ENCODE results near the gene KRT23.
A peak's percentile ranks its signal among the peaks of the same experiment; 100 is the strongest.

KRT23 gene

GRCh38 chr17:40873801-40874200, 63.6 kb downstream of the KRT23 start:
- no peak for DNase-seq (ENCODE audit: extremely low read depth, insufficient read length)
- no peak for TF ChIP-seq CTCF (IDR thresholded peaks at IDR 0.05; ENCODE audit: insufficient read depth, low read length, poor library complexity, severe bottlenecking)
- no peak overlapping the region for H3K4me3 ChIP-seq (replicated peaks; ENCODE audit: low read depth, low read length)
- H3K27me3 ChIP-seq (replicated peaks; ENCODE audit: control insufficient read depth, insufficient read depth, low read length): 0 out of 2 replicates have a peak, but pooled peaks cover 1% of the 10 kb centered on the region
- H3K36me3 ChIP-seq (ENCODE audit: control insufficient read depth, insufficient read depth, low read length): no peaks in the 10 kb centered on the region

GRCh38 chr17:40873255-40873654, 64.2 kb downstream of the KRT23 start:
- no peak for DNase-seq (ENCODE audit: extremely low read depth, insufficient read length)
- H3K4me3 ChIP-seq (replicated peaks; ENCODE audit: low read depth, low read length): no peak overlapping the region
- no peaks in the 10 kb centered on the region for H3K36me3 ChIP-seq (ENCODE audit: control insufficient read depth, insufficient read depth, low read length)
- peak; percentile 9 for TF ChIP-seq CTCF (IDR thresholded peaks at IDR 0.05; ENCODE audit: insufficient read depth, low read length, poor library complexity, severe bottlenecking)
- H3K27me3 ChIP-seq (replicated peaks; ENCODE audit: control insufficient read depth, insufficient read depth, low read length): 0 out of 2 replicates have a peak, but pooled peaks cover 1% of the 10 kb centered on the region
